H9 (cell line): Measurements from ENCODE around the gene CBFA2T2. TPM values are rescaled to one million over a fixed set of nuclear protein-coding genes. Genes with fewer than 3 reads are reported as not detected.

Source experiments
- DNase-seq: peaks from one replicate; pipeline ENCODE4 v3.0.0-alpha.2; 2017
- H2AFZ ChIP-seq: one replicate; pipeline ENCODE4 v1.6.1; 2013; ENCODE audit warnings: mild to moderate bottlenecking, low read length, control low read depth, moderate library complexity
- H2AK5ac ChIP-seq: 2 replicates; pipeline ENCODE4 v1.6.1; 2013; ENCODE audit warnings: low read length, control low read depth, mixed read lengths; ENCODE audit not compliant: insufficient read length
- H2BK120ac ChIP-seq: one replicate; pipeline ENCODE4 v1.6.1; 2013; ENCODE audit warnings: low read depth, mild to moderate bottlenecking, low read length, control low read depth, inconsistent platforms; ENCODE audit not compliant: poor library complexity, severe bottlenecking
- H2BK12ac ChIP-seq: 2 replicates; pipeline ENCODE4 v1.6.1; 2013; ENCODE audit warnings: low read length, control low read depth, mixed read lengths, low read depth; ENCODE audit not compliant: insufficient read length
- H2BK15ac ChIP-seq: 2 replicates; pipeline ENCODE4 v1.6.1; 2013; ENCODE audit warnings: low read depth, low read length, control low read depth
- H2BK20ac ChIP-seq: one replicate; pipeline ENCODE4 v1.6.1; 2013; ENCODE audit warnings: low read depth, mild to moderate bottlenecking, low read length, control low read depth, inconsistent platforms; ENCODE audit not compliant: poor library complexity, severe bottlenecking
- H2BK5ac ChIP-seq: 2 replicates; pipeline ENCODE4 v1.6.1; 2013; ENCODE audit warnings: low read length, control low read depth, mixed read lengths; ENCODE audit not compliant: insufficient read length
- H3K14ac ChIP-seq: 2 replicates; pipeline ENCODE4 v1.6.1; 2013; ENCODE audit warnings: low read length, control low read depth; ENCODE audit not compliant: insufficient read depth
- H3K18ac ChIP-seq: 2 replicates; pipeline ENCODE4 v1.6.1; 2013; ENCODE audit warnings: low read depth, mild to moderate bottlenecking, mixed read lengths, low read length, control low read depth; ENCODE audit not compliant: insufficient read length
- H3K23ac ChIP-seq: 2 replicates; pipeline ENCODE4 v1.6.1; 2013; ENCODE audit warnings: low read length, control low read depth, mixed read lengths, low read depth; ENCODE audit not compliant: insufficient read length
- H3K23me2 ChIP-seq: 2 replicates; pipeline ENCODE4 v1.6.1; 2013; ENCODE audit warnings: low read depth, mild to moderate bottlenecking, mixed read lengths, low read length, control low read depth; ENCODE audit not compliant: insufficient read length, poor library complexity, severe bottlenecking
- H3K27ac ChIP-seq: 2 replicates; pipeline ENCODE4 v1.5.1; 2013; ENCODE audit warnings: low read length, control low read depth, mixed read lengths, low read depth; ENCODE audit not compliant: insufficient read length
- H3K27me3 ChIP-seq: 2 replicates; pipeline ENCODE4 v1.6.1; 2013; ENCODE audit warnings: low read length, control low read depth, inconsistent platforms; ENCODE audit not compliant: insufficient read depth
- H3K4ac ChIP-seq: 2 replicates; pipeline ENCODE4 v1.6.1; 2013; ENCODE audit warnings: low read depth, mild to moderate bottlenecking, control low read depth, inconsistent platforms, low read length, moderate library complexity
- H3K4me1 ChIP-seq: 2 replicates; pipeline ENCODE4 v1.6.1; 2013; ENCODE audit warnings: low read length, control low read depth, inconsistent platforms; ENCODE audit not compliant: insufficient read depth
- H3K4me2 ChIP-seq: 2 replicates; pipeline ENCODE4 v1.6.1; 2013; ENCODE audit warnings: low read length, control low read depth, mixed read lengths; ENCODE audit not compliant: insufficient read length, insufficient read depth
- H3K56ac ChIP-seq: 2 replicates; pipeline ENCODE4 v1.6.1; 2013; ENCODE audit warnings: low read depth, mild to moderate bottlenecking, mixed read lengths, low read length, control low read depth; ENCODE audit not compliant: insufficient read length
- H3K79me1 ChIP-seq: 2 replicates; pipeline ENCODE4 v1.6.1; 2013; ENCODE audit warnings: low read depth, mild to moderate bottlenecking, moderate library complexity, low read length, control low read depth, inconsistent platforms; ENCODE audit not compliant: insufficient read depth, poor library complexity, severe bottlenecking
- H3K79me2 ChIP-seq: 2 replicates; pipeline ENCODE4 v1.6.1; 2013; ENCODE audit warnings: low read length, control low read depth, inconsistent platforms; ENCODE audit not compliant: insufficient read depth
- H3K9ac ChIP-seq: 2 replicates; pipeline ENCODE4 v1.6.1; 2013; ENCODE audit warnings: low read length, control low read depth, mixed read lengths; ENCODE audit not compliant: insufficient read length; ENCODE audit errors: extremely low read depth
- H3K9me3 ChIP-seq: one replicate; pipeline ENCODE4 v1.6.1; 2013; ENCODE audit warnings: low read depth, low read length, inconsistent platforms; ENCODE audit not compliant: control insufficient read depth
- H3T11ph ChIP-seq: one replicate; pipeline ENCODE4 v1.6.1; 2013; ENCODE audit warnings: mild to moderate bottlenecking, low read length, control low read depth, inconsistent platforms
- H4K20me1 ChIP-seq: one replicate; pipeline ENCODE4 v1.6.1; 2013; ENCODE audit not compliant: control insufficient read depth, insufficient read length, insufficient read depth
- H4K5ac ChIP-seq: 2 replicates; pipeline ENCODE4 v1.6.1; 2013; ENCODE audit warnings: low read depth, mild to moderate bottlenecking, mixed read lengths, low read length, control low read depth; ENCODE audit not compliant: insufficient read length
- H4K8ac ChIP-seq: replicated peaks from 2 replicates; pipeline ENCODE4 v1.6.1; 2013; ENCODE audit warnings: low read length, control low read depth, mixed read lengths, low read depth; ENCODE audit not compliant: insufficient read length
- H4K91ac ChIP-seq: 2 replicates; pipeline ENCODE4 v1.6.1; 2013; ENCODE audit warnings: low read depth, mild to moderate bottlenecking, moderate library complexity, mixed read lengths, low read length, control low read depth; ENCODE audit not compliant: insufficient read length
- H3K27ac Mint-ChIP-seq, 3 experiments: 2 replicates in 2 of 3; 3 replicates in 1 of 3; pipeline ENCODE4 v1.8.0; 2020 to 2021; ENCODE audit warnings: mixed read lengths in 3 of 3, mild to moderate bottlenecking in 1 of 3, moderate library complexity in 1 of 3
- H3K27me3 Mint-ChIP-seq: 2 replicates; pipeline ENCODE4 v1.8.0; 2021; ENCODE audit warnings: low read depth, mild to moderate bottlenecking, moderate library complexity, mixed read lengths
- H3K36me3 Mint-ChIP-seq, 3 experiments: 2 replicates in 2 of 3; 3 replicates in 1 of 3; pipeline ENCODE4 v1.8.0; 2020 to 2021; ENCODE audit warnings: low read depth in 3 of 3, mixed read lengths in 3 of 3; ENCODE audit not compliant: insufficient read depth in 1 of 3
- H3K4me1 Mint-ChIP-seq, 2 experiments: 2 replicates each; pipeline ENCODE4 v1.8.0; 2020; ENCODE audit warnings: mixed read lengths in 2 of 2
- H3K4me3 Mint-ChIP-seq, 2 experiments: 2 replicates in 1 of 2; 3 replicates in 1 of 2; pipeline ENCODE4 v1.8.0; 2020 to 2021; ENCODE audit warnings: mild to moderate bottlenecking in 2 of 2, mixed read lengths in 2 of 2, moderate library complexity in 1 of 2
- H3K9me3 Mint-ChIP-seq, 2 experiments: 2 replicates in 1 of 2; 3 replicates in 1 of 2; pipeline ENCODE4 v1.8.0; 2020; ENCODE audit warnings: mild to moderate bottlenecking in 2 of 2, mixed read lengths in 2 of 2, moderate library complexity in 1 of 2
- CTCF ChIP-seq: fragments of 200-600 bp; sonication (generic); conservative IDR thresholded peaks from 3 replicates; pipeline ENCODE4 v1.8.0; 2021; ENCODE audit warnings: antibody characterized with exemption, mild to moderate bottlenecking
- whole genome bisulfite sequencing: extraction: QIAGEN DNeasy Blood & Tissue Kit; methylation state at CpG from one replicate; pipeline ENCODE4 v1.1.7; 2013; ENCODE audit warnings: missing lambda C conversion rate, low lambda C conversion rate, mixed read lengths; ENCODE audit not compliant: insufficient read length; ENCODE audit errors: extremely low coverage; 5-methylcytosine and 5-hydroxymethylcytosine counted together
- total RNA-seq: library from RNA; stranded (reverse); gene quantifications from 2 replicates; pipeline ENCODE4 v1.2.1, GENCODE V29; 2021

The CBFA2T2 gene
- total RNA-seq, 1 experiment from 2014 or later: 11.2 TPM

- peak; percentile 53 for DNase-seq
- H3K9me3 ChIP-seq: no peaks in the 10 kb centered on the region
- no peak overlapping the region for H4K5ac ChIP-seq
- H3K23me2 ChIP-seq: peaks cover 18% of the 10 kb centered on the region
- no peaks in the 10 kb centered on the region for H4K20me1 ChIP-seq
- no peak overlapping the region for H2AK5ac ChIP-seq
- H3K9ac ChIP-seq: no peak overlapping the region
- no peak overlapping the region for H4K91ac ChIP-seq
- H2BK120ac ChIP-seq: no peak overlapping the region
- peaks cover 4% of the 10 kb centered on the region for H3K27me3 Mint-ChIP-seq
- H3K23ac ChIP-seq: no peak overlapping the region
- peak overlapping the region; percentile 44 to 46; a peak in 2 of 5 replicates for H3K4me3 Mint-ChIP-seq
- H3K27me3 ChIP-seq: no peaks in the 10 kb centered on the region
- H3K79me2 ChIP-seq: no peaks in the 10 kb centered on the region
- H3K27ac ChIP-seq: no peak overlapping the region
- no peak overlapping the region for H2BK15ac ChIP-seq
- no CpG with 5 or more reads among the region's 55 CpGs for WGBS
- no peak for TF ChIP-seq CTCF
- H4K8ac ChIP-seq: no peak overlapping the region
- peaks cover 24 to 51% (median 39%) of the 10 kb centered on the region in 3 experiments for H3K36me3 Mint-ChIP-seq
- no peak overlapping the region for H3K18ac ChIP-seq
- H3T11ph ChIP-seq: no peak overlapping the region
- H3K4me1 ChIP-seq: no peaks in the 10 kb centered on the region; the same call in 1 of the 2 replicates
- no peak overlapping the region for H2BK20ac ChIP-seq
- H3K4me2 ChIP-seq: peak overlapping the region; percentile 36
- no peaks in the 10 kb centered on the region for H3K79me1 ChIP-seq
- no peak overlapping the region for H2BK12ac ChIP-seq
- no peak overlapping the region for H3K14ac ChIP-seq
- H2AFZ ChIP-seq: no peak overlapping the region
- H3K4me1 Mint-ChIP-seq: peaks cover 34% of the 10 kb centered on the region in 2 experiments
- H3K56ac ChIP-seq: no peak overlapping the region
- no peak overlapping the region for H3K27ac Mint-ChIP-seq
- no peak overlapping the region for H2BK5ac ChIP-seq
- no peaks in the 10 kb centered on the region; a peak in 1 of 5 replicates for H3K9me3 Mint-ChIP-seq
- H3K4ac ChIP-seq: no peak overlapping the region
These were observed 177.4 kb downstream of the CBFA2T2 start for GRCh38 chr20:33667245-33667675.
